GM18505 (cell line): ENCODE measurements around the gene SP7.

Source experiments
- ATAC-seq: cut with Tn5 transposase; IDR thresholded peaks from one replicate; pipeline ENCODE4 v1.9.1; 2021; ENCODE audit not compliant: unreplicated experiment
- POLR2A ChIP-seq: IDR thresholded peaks from 4 replicates; pipeline ENCODE4 v1.6.1; 2011; ENCODE audit warnings: borderline replicate concordance; ENCODE audit not compliant: insufficient read depth, insufficient read length; ENCODE audit errors: extremely low read depth

SP7 gene

GRCh38 chr12:53290661-53291060 is 45.5 kb downstream of the SP7 start:
- no peak for ATAC-seq
- TF ChIP-seq POLR2A: no peak

GRCh38 chr12:53289891-53290290 is 46.3 kb downstream of the SP7 start:
- TF ChIP-seq POLR2A: no peak

GRCh38 chr12:53288322-53288721 is 47.8 kb downstream of the SP7 start:
- no peak for ATAC-seq
- TF ChIP-seq POLR2A: no peak

More at GRCh38 chr12:53289891-53290290, 46.3 kb downstream of the SP7 start:
- no peak for ATAC-seq

- TF ChIP-seq POLR2A: no peak
- no peak for ATAC-seq
Measured at GRCh38 chr12:53287741-53288216, 48.4 kb downstream of the SP7 start.

- no peak for TF ChIP-seq POLR2A
Measured at GRCh38 chr12:53286448-53286847, 49.7 kb downstream of the SP7 start.

GRCh38 chr12:53279888-53280498 is 56.2 kb downstream of the SP7 start:
- TF ChIP-seq POLR2A: no peak
- ATAC-seq: no peak

More at GRCh38 chr12:53286448-53286847, 49.7 kb downstream of the SP7 start:
- no peak for ATAC-seq

- TF ChIP-seq POLR2A: no peak
- ATAC-seq: no peak
Measured at GRCh38 chr12:53279283-53279869, 56.8 kb downstream of the SP7 start.

- no peak for ATAC-seq
- no peak for TF ChIP-seq POLR2A
Measured at GRCh38 chr12:53277981-53278380, 58.2 kb downstream of the SP7 start.
